HG03571 (cell line): ENCODE data around the gene PRDM12.

Source experiments
- ATAC-seq: cut with Tn5 transposase; IDR thresholded peaks from one replicate; pipeline ENCODE4 v1.9.1; 2021; ENCODE audit not compliant: unreplicated experiment

PRDM12 gene

DNA sequence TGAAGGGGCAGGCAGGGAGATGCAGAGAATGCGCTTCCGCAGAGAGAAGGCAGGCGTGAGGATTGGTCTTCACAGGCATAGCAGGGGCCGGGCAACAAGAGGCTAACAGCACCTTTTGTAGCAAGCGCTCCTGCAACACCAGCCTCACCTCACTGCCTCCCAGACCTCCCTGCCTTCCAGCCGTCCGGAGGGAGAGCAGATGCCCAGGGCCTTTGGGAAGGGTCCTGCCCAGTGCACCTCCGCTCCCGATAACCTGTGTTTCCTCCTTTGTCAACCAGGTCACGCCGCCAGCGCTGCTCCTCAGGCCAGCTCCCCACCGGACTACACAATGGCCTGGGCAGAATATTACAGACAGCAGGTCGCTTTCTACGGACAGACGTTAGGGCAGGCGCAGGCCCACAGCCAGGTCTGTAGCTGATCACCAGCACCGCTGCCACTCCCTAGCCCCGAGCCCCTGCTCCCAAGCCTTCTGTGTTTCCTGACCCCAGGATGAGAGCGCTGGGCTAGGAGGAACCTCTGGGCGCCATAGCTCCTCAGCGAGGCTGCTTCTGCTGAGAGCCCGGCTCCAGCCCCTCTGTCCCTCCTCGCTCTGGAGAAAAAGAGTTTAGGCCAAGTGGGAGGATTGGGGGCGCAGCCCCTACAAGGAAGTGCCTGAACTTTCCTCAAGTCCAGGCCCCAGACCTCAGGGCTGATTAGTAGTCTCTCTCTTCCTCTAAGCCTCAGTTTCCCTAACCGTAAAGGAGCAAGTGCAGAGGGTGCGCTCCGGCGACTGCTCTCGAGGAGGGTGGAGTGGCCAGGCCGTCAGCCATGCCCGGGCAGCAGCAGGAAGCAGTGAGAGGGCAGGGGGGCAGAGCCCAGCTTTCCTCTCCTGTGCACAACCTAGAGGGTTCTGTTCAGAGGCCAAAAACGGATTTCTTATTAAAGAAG lies 28.4 kb upstream of the PRDM12 start:
- no peak for ATAC-seq

DNA sequence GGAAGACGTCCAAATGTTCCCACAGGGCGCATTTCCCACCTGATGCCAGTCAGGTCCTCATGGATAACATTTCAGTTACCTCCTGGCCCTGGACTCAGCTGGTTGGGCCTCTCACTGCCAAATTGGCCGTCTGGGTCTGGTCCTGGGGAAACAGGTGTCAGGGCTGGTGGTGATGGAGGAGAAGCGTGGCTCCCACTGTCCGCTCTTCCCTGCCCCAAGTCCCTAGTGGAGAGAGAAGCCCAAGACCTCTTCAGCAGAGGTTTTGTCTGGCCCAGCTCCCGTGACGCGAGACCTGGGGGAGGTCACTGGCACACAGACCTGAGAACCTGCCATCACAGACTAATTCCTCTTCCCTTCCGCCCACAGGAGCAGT lies 27.8 kb upstream of the PRDM12 start:
- no peak for ATAC-seq

DNA sequence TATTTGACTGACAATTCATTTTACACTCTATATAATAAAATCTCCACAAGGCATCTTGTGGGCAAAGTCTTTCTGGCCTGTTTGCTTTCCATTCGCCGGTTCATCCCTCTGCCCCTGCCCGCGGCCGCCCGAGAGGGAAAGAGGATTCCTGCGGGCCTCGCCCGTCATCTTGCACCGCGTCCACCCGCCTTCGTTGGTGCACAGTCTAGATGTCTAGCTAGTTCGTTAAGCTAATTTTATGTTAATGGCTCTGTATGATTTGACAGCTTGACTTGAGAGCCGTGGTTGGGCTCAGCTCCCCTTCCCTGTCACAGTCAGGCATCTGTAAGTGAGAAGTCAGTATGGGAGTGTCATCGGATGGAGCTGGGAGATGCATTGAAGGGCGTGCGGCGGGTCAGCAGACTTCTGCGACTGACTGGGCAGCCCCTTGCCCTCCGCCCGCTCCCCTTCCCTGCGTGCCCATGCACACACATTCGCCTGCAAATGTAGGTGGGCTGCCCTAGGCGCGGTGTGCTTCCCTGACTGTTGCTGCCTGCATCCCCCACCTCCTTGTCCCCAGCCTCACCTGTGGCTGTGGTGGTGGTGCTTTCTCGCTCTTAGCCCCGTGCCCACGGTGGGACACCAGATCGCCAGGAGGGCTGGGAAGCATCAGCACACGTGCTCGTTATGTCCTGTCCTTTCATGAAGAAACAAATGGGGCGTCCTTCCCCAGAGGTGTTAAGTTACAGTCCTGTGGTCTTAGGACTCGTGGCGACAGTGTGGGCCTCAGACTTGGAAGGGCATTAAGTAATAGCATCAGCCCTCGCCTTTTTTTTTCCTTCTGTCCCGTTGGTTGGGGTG lies 25.9 kb upstream of the PRDM12 start:
- ATAC-seq: no peak

DNA sequence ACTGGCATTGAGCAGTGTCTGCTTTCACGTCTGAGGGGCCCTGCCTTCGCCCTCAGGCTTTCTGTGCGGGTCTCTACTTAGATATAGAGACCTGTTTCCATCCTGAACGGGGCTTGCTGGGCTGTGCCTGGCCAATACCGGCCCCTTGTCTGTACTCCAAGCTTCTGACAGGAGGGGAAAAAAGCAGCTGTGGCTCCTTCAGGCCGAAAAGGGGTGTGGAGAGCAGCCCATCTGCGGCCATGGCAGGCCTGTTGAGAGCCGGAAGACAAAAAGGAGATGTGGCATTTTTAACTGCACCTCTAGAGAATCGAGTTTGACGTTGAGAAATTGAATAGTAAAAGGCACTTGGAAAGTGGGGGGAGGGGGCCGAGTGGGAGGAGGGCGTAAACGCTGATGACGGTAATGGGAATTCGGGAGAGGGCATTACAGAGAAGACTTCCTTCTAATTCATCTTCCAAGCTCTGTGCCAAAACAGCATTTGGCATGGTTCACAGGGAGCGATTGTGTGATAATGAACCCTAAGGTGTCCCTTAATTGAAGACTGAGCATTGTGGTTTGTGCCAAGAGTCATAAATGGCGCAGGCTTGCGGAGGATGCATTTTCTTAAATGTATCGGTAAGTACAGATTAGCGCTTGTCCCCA lies 25.1 kb upstream of the PRDM12 start:
- ATAC-seq: no peak

DNA sequence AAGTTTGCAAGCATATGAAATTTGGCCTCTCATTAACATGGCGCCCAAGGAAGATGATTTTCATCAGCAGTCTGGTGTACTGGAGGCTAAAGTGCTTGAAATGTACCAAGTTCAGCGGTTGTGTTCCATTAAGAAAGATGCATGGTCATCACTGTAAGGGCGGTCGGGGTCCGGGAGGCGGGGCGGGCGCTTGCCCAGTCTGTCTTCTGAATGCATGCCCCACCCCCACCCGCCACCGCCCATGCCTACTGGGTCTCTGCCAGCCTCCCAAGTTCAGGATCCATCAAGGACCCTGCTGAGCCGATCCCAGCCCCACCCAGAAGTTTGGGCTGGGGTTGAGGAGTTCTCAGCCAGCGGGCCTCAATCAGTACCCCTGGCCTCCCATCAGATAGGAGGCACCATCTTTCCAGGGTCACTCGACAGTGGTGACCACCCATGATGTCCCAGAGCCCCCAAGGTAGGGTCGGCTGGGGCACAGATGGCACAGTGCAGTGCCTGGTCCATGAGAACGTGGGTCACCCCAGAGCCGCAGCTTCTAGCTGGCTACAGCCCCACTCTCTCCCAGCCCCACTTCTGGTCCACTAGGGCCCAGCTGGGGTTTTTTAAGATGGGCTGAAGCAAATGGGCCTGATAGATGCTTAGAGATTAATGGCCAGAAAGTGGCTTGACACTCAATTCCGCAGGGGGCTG lies 24.4 kb upstream of the PRDM12 start:
- ATAC-seq: no peak

DNA sequence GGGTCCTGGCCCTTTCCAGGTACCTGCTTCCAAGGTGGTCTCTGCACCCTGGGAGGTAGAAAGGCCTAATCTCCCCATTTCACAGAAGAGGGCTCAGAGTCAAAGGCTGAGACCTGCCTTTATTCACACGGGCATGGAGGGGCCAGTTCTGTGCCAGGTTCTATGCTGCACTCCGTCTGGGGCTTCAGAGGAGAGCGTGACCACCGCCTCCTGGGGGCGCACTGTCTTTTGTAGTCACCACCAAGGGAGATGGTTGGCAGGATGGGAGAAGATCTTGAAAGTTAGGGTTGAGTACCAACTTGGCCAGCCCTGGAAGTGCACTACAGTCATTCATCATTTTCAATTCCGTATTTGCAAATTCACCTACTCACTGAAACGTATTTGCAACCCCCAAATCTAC lies 23.7 kb upstream of the PRDM12 start:
- ATAC-seq: no peak

DNA sequence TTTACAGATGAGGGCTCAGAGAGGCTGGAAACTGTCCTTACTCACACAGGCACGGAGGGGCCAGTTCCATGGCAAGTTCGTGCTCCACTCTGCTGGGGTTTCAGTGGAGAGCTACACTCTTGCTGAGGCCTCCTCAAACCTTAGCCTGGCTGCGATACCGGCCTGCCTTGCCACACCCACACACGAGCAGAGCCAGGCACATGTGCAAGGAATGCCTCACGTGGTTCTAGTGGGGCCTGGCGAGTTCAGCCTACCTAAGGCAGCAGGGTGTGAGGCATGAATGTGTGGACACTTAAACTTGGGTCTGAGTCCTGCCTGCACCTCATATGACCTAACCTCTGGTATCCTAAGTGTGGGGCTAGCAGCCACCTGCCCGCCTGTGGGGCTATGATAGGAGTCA lies 21.5 kb upstream of the PRDM12 start:
- ATAC-seq: no peak

DNA sequence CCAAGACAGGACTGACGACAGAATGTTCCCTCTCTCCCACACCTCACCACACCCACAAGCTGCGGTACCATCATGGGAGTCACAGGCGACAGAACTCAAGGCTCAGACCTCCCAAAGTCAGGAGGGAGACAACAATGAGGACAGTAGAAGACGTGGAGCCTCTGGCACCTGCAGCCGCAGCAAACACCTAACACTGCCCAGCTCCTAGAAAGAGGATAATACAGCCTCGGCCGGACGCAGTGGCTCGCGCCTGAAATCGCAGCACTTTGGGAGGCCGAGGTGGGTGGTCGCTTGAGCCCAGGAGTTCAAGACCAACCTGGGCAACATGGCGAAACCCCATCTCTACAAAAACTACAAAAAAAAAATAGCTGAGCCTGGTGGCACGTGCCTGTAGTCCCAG lies 13.2 kb upstream of the PRDM12 start:
- ATAC-seq: no peak

DNA sequence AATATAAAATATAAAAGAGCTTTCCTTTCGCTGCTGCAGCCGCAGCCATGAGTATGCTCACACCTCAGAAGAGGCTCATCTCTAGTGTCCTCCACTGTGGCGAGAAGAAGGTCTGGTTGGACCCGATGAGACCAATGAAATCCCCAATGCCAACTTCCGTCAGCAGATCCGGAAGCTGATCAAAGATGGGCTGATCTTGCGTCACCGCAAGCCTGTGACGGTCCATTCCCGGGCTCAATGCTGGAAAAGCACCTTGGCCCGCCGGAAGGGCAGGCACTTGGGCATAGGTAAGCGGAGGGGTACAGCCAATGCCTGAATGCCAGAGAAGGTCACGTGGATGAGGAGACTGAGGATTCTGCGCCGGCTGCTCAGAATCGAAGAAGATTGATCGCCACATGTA lies 12.6 kb upstream of the PRDM12 start:
- no peak for ATAC-seq

DNA sequence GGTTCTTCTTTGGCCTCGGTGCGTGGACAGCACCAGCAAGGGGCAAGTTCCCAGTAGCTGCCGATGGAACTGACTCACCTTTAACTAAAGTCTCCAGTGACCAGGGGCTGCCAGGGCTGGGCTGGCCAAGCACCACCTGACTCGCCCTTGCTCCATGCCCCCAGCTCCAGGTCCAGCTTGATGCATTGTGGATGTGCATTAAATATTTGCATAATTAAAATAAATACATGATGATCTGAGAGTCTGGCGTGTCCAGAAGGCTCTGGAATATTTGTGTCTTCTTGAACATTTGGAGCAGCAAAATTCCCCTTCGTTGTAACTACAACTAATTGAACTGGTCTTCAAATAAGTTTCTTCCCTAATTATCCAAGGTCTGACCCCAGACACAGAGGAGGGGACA lies 9.5 kb upstream of the PRDM12 start:
- ATAC-seq: no peak

DNA sequence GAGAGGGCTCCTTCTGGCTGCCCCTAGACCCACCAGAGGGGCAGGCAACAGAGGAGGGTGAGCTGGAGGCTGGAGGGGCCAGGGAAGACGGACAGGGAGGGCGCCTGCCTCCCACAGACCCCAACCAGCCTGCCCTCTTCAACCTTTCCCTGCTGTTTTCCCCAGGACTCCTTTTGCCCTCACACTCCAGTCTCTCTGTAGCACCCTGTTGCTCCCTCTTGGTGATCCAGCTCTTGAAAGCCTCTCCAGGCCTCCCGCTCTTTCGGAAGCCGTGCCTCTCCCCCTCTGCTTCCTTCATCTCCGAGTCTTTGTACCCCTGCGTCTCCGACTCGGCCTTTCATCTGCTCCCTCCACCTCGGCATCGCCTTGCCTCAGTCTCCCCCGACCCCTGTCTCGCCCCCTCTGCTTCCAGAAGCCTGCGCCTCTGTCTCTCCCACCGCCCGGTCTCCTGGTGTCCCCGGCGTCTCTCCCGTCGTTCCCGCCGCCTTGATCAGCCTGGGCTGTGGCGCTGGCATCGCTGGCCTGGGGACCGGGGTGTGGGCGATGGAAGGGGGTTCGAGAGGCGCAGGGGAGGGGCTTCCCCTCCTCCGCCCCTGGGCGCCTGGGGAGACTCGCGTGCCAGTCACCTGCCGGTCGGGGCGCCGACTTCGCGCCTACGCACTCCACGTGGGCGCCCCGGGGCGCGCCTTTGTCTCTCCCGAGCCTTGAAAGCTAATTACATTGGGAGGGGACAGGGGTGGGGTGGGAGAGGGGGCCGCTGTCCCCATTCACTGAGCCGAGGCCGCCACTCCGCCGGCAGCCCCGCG lies 5.3 kb upstream of the PRDM12 start:
- no peak for ATAC-seq

DNA sequence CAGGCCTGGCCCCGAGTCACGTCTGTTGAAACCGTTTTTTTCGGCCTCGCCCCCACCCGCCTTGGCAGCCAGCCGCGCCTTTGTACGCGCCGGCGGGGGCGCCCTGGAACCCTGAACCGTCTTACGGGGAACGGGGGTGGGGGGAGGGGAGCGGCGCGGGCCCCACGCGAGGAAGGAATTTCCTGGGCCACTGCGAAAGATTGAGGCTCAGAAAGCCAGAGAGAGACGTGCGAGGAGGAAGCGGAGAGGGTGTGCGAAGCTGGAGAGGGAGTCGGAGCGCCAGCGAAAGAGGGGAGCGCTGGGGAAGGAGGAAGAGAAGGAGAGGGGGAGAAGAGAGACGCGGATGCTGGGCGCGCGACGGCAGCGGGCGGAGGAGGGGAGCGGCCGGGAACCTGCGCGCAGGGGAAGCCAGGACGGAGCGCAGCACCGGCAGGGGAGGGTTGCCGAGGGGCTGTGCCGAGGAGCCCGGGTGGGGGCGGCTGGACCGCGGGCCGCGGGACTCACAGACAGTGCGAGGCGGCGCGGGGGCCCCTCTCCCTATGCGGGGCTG lies 4.6 kb upstream of the PRDM12 start:
- no peak for ATAC-seq

DNA sequence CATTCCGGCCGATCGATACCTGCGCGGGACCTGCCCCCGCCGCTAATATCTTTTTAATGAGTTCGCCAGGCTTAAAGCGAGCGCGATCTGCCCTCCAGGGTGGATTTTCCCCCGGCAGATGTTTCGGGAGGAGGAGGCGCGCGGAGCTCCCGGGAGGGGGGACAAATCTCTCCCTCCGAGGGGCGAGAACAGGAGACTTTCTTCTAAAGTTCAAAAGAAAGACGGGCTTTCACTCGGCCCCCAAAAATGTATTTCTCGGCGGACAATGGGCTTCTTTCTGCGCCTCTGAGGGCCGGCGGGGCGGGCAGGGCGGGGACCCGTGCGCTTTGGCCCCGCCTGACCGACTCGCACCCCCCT lies 4.1 kb upstream of the PRDM12 start:
- ATAC-seq: no peak

DNA sequence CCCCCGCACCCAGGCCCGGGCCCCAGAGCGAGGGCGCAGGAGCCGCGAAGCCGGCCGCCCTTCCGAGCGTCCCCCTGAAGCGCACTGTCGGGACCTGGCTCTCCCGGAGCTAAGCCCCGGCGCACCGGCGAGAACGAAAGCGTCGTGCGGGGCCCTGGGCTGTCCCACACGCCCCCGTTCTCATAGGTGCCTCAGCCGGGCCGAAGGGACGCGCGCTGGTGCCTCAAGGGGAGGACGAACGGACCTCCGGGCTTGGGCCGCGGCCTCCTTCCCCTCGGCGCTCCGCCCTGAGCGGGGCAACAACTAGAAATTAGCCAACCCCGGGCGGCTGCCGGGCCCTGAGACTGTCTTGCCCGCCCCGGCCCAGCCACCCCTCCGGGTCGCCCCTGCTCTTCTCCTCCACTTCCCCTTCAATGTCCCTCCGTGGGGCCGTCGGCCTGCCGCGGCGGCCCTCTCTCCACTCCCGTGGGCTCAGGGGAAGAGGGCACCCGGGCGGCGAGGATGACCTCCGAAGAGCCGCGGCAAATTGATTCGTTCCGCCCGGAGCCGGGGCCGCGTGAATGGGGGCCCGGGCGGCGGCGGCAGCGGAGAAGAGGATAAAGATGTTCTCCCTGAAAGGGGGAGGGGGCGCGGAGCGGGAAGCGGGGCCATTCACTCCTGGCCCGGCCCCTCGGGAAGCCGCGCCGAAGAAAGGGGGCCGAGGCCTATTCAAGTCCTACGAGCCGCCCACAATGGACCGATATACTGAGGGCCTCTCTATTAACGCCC lies 3.5 kb upstream of the PRDM12 start:
- no peak for ATAC-seq

DNA sequence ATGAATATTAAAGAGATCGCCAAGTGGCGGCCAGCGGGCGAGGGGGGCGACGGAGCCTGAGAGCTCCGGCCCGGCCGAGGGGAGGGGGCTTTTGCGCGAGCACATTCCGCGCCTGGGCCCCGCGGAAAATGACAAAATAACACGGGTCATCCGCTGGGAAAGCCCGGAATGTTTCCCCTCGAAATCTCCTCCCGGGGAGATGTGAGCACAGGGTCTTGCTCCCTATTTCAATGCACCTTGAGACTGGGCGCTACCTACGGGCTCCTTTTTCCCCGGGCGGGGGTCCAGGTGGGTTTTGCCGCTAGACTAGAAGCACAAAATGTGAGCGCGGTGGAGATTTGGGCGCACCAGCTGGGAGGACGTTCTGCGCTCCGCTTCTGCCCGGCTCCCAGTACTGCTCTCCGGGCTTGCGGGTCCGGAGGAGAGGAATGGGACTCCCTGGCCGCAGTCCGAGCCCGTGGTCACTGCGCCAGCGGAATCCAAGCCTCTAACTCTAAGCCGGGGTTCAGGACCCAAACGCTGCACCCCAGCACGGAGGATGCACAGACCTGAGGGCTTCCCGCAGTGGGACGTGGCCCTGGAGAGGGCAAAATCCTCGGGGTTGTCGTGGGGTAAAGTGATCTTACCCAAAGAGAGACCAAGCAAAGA lies 2.8 kb upstream of the PRDM12 start:
- ATAC-seq: no peak

DNA sequence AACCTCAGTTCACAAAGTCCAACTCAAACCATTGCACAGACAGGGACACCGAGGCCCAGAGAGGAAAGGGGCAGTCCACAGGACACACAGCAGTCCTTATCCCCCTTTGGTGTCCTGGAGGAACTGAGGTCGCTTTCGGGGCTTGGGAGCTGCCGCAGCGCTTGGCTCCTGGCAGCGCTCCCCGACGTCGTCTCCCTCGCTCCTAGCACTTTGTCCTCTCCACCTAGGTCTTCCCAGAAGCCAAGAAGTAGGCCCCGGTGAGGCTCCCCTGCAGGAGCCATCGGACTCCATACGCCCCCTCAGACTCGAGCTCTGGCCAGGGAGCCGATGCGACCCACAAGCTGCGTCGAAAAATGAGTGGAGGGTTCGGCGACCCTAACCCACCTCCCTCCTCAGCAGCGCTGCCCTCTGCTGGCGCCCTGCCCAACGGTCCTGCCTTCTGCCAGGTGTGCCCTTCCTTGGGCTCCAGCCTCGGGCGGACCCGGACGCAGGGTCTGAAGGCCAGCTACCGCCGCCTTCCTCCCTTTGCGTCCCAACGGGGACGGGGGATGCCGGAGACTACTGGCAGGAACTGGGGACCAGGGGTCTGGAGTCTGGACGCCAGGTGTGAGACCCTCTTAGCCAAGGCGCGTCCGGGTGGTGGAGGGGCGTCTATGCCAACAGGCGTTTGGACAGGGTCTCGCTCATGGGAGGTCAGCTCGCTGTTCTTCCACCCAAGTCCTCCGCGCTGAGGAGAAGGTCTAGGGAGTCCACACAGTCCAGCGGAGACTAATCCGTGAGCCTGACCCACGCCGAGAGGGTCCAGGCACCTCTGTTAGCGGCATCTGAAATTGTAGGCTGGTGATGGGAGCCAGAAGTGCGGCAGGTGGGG lies 2.1 kb upstream of the PRDM12 start:
- no peak for ATAC-seq

DNA sequence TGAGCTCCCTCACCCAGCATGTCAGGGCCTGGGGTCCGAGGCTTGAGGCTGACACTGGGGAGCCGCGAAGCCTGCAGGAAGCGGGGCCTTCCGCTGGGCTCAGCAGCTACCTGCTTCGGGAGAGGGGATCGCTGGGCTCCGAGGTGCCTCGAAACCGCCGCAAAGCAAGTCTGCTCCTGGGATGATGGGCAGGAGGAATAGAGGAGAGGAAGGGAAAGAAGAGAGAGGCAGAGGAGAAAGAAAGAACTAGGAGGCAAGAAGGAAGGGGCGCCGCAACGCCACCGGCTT lies 1.5 kb upstream of the PRDM12 start:
- no peak for ATAC-seq
